Keratinocyte (primary cell): ENCODE measurements around the gene CSNK2A2.

Experiments
- CTCF ChIP-seq, 3 experiments: IDR thresholded peaks in 1 of 3; conservative IDR thresholded peaks in 1 of 3; optimal IDR thresholded peaks in 1 of 3; 2 replicates in 2 of 3; 3 replicates in 1 of 3; pipeline versions ENCODE3 to v1.5.1; 2011; ENCODE audit warnings: low read length in 3 of 3, mild to moderate bottlenecking in 3 of 3, moderate library complexity in 2 of 3, control low read depth in 1 of 3, inconsistent platforms in 1 of 3; ENCODE audit not compliant: insufficient read depth in 2 of 3; ENCODE audit errors: extremely low read depth in 1 of 3
- EZH2 ChIP-seq: IDR thresholded peaks from one replicate; pipeline ENCODE4 v1.6.1; 2012; ENCODE audit warnings: inconsistent platforms, mild to moderate bottlenecking, low read length, moderate library complexity

DNA sequence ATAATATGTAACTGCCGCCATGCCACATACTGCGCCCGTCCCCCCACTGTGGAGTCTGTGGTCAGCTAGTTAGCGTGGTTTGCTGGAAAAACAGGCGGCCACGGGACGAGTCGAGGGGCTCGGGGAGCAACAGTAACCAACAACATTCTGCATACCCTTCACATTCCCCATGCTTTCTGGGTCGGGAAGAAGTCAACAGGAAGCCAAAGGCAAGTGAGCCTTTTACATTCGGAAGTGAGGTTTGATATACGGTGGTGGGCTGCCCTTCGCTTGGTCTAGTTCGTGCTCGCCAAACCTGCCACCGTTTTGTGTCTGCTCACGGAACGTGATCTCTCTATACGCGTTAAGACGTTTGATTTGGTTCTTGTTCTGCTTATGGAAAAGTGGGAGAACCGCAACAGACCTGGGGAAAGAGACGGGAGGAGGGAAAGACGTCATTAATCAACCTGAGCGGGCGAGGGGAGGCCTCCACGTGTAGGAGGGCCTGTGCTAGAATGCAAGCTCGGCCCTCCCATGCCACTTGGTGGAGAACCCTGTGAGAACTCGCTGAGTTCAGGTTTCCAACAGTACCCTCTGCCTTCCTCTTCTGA is 39.9 kb downstream of the CSNK2A2 start:
- no peak for TF ChIP-seq CTCF (optimal IDR thresholded peaks at IDR 0.05 in 1 of 3, IDR thresholded peaks at IDR 0.05 in 1 of 3, conservative IDR thresholded peaks at IDR 0.05 in 1 of 3; ENCODE audit: extremely low read depth in 1 of 3, insufficient read depth in 2 of 3, low read length in 3 of 3)
- no peak for TF ChIP-seq EZH2
